Keratinocyte (primary cell): ENCODE data around the gene LAMA3. TPM values are rescaled to one million over a fixed set of nuclear protein-coding genes. Genes with fewer than 3 reads are reported as not detected.

Source experiments
- DNase-seq: peaks from one replicate; pipeline ENCODE4 v3.0.0-alpha.2; 2011; ENCODE audit warnings: low read depth, missing footprints, low spot score
- FAIRE-seq: peaks from 2 replicates; lab custom pipeline; 2011; peaks lifted over from hg19 to GRCh38; lab: Jason Lieb, UNC
- H2AFZ ChIP-seq: 2 replicates; pipeline ENCODE4 v1.6.0; 2012; ENCODE audit warnings: low read length, control low read depth, inconsistent platforms; ENCODE audit not compliant: control insufficient read depth
- H3K27ac ChIP-seq: 2 replicates; pipeline ENCODE4 v1.5.1; 2011; ENCODE audit warnings: low read length; ENCODE audit not compliant: control insufficient read depth, insufficient read depth
- H3K27me3 ChIP-seq: 3 replicates; pipeline ENCODE4 v1.6.0; 2011; ENCODE audit warnings: low read length; ENCODE audit not compliant: control insufficient read depth, insufficient read depth; ENCODE audit errors: extremely low read depth
- H3K36me3 ChIP-seq, 2 experiments: 2 replicates in 1 of 2; 3 replicates in 1 of 2; pipeline ENCODE4 v1.5.1; 2011; ENCODE audit warnings: low read length in 2 of 2, mild to moderate bottlenecking in 1 of 2; ENCODE audit not compliant: control insufficient read depth in 2 of 2, insufficient read depth in 2 of 2; ENCODE audit errors: extremely low read depth in 1 of 2
- H3K4me1 ChIP-seq: 3 replicates; pipeline ENCODE4 v1.5.1; 2011; ENCODE audit warnings: low read length; ENCODE audit not compliant: control insufficient read depth, insufficient read depth; ENCODE audit errors: extremely low read depth
- H3K4me2 ChIP-seq: 3 replicates; pipeline ENCODE4 v1.6.0; 2011; ENCODE audit warnings: low read depth, low read length; ENCODE audit not compliant: control insufficient read depth, insufficient read depth; ENCODE audit errors: extremely low read depth
- H3K4me3 ChIP-seq, 3 experiments: fragments of 200-600 bp in 1 of 3; sonication (generic) in 1 of 3; 2 replicates in 2 of 3; 3 replicates in 1 of 3; pipeline ENCODE4 v1.5.1; 2011 to 2016; ENCODE audit warnings: low read length in 3 of 3, mild to moderate bottlenecking in 3 of 3, control low read depth in 2 of 3, inconsistent platforms in 1 of 3, low read depth in 1 of 3, mixed read lengths in 1 of 3, mixed run types in 1 of 3, moderate library complexity in 1 of 3; ENCODE audit not compliant: control insufficient read depth in 2 of 3, insufficient read depth in 2 of 3; ENCODE audit errors: extremely low read depth in 1 of 3
- H3K79me2 ChIP-seq: 2 replicates; pipeline ENCODE4 v1.6.0; 2012; ENCODE audit warnings: low read length; ENCODE audit not compliant: control insufficient read depth, insufficient read depth
- H3K9ac ChIP-seq: 3 replicates; pipeline ENCODE4 v1.6.0; 2011; ENCODE audit warnings: low read length; ENCODE audit not compliant: control insufficient read depth, insufficient read depth; ENCODE audit errors: extremely low read depth
- H3K9me1 ChIP-seq: 3 replicates; pipeline ENCODE4 v1.6.0; 2011; ENCODE audit warnings: low read length; ENCODE audit not compliant: control insufficient read depth, insufficient read depth; ENCODE audit errors: extremely low read depth
- H3K9me3 ChIP-seq: 2 replicates; pipeline ENCODE4 v1.5.1; 2012; ENCODE audit warnings: low read depth, low read length; ENCODE audit not compliant: control insufficient read depth
- H4K20me1 ChIP-seq: 3 replicates; pipeline ENCODE4 v1.6.0; 2011; ENCODE audit warnings: low read length; ENCODE audit not compliant: control insufficient read depth, insufficient read depth; ENCODE audit errors: extremely low read depth
- CTCF ChIP-seq, 3 experiments: IDR thresholded peaks in 1 of 3; conservative IDR thresholded peaks in 1 of 3; optimal IDR thresholded peaks in 1 of 3; 2 replicates in 2 of 3; 3 replicates in 1 of 3; pipeline versions ENCODE3 to v1.5.1; 2011; ENCODE audit warnings: low read length in 3 of 3, mild to moderate bottlenecking in 3 of 3, moderate library complexity in 2 of 3, control low read depth in 1 of 3, inconsistent platforms in 1 of 3; ENCODE audit not compliant: insufficient read depth in 2 of 3; ENCODE audit errors: extremely low read depth in 1 of 3
- EZH2 ChIP-seq: IDR thresholded peaks from one replicate; pipeline ENCODE4 v1.6.1; 2012; ENCODE audit warnings: inconsistent platforms, mild to moderate bottlenecking, low read length, moderate library complexity
- dilution Hi-C: fragments of 300-500 bp; cut with MboI; formaldehyde crosslinking; loops from one replicate; pipeline ENCODE4 v1.7.0; 2020; ENCODE audit warnings: low sequenced_read_pairs; ENCODE audit not compliant: extremely low pct_ligation_motif_present
- polyA plus RNA-seq, 5 experiments: library from polyadenylated mRNA; depleted of rRNA in 3 of 5; stranded (reverse) in 3 of 5; stranded (forward) in 1 of 5; unstranded in 1 of 5; fragments of >200 nt; gene quantifications; 1 replicate in 1 of 5; 2 replicates in 3 of 5; 3 replicates in 1 of 5; pipeline versions ENCODE4 v1.2.1 to v1.2.3, GENCODE V29; 2011 to 2012; ENCODE audit warnings: missing spikeins in 2 of 5, low read depth in 1 of 5, low replicate concordance in 1 of 5

LAMA3 gene
- polyA plus RNA-seq, 1 donor (not counting 4 experiments of a cell fraction or from before 2014, with no cell fraction given): 1,944 TPM

GRCh38 chr18:23893653-23894052 is 204.4 kb downstream of the LAMA3 start:
- dilution Hi-C loops: no loop called here
- Histone ChIP-seq H3K9ac (no peak overlapping the region), H3K9me1 (no peaks in the 10 kb centered on the region), H3K4me2 (no peak overlapping the region), H3K27me3 (no peaks in the 10 kb centered on the region), H3K79me2 (peaks cover 9% of the 10 kb centered on the region), H3K9me3 (no peaks in the 10 kb centered on the region), H3K27ac (no peak overlapping the region), H4K20me1 (peaks cover 6% of the 10 kb centered on the region), H3K36me3 (peaks cover 38 to 62% of the 10 kb centered on the region in 2 experiments), H3K4me3 (no peak overlapping the region), H3K4me1 (no peaks in the 10 kb centered on the region), H2AFZ (no peak overlapping the region)
- no peak for DNase-seq
- peak; percentile 13 for FAIRE-seq
- TF ChIP-seq CTCF (optimal IDR thresholded peaks at IDR 0.05 in 1 of 3, IDR thresholded peaks at IDR 0.05 in 1 of 3, conservative IDR thresholded peaks at IDR 0.05 in 1 of 3; ENCODE audit: extremely low read depth in 1 of 3, insufficient read depth in 2 of 3, low read length in 3 of 3): no peak
- no peak for TF ChIP-seq EZH2

DNA sequence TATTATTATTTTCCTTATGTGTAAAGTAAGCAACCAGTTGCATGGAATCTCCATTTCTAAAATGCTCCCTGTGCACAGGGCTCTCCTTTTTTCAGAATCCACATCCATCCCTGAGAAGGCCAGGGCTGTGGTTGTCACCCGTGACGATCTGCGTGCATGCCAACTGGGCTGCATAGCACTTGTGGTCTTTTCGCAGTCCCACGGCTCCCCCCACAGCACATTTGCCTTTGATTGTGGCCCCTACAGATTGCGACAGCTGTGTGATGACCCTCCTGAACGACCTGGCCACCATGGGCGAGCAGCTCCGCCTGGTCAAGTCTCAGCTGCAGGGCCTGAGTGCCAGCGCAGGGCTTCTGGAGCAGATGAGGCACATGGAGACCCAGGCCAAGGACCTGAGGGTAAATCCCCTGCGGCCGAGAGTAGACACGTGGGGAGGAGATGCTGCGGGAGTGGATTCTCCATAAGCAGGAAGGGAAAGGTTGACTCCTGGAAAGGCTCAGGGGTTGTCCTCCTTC is 205.5 kb downstream of the LAMA3 start:
- peaks cover 12% of the 10 kb centered on the region for H4K20me1 ChIP-seq
- no peaks in the 10 kb centered on the region for H3K27me3 ChIP-seq
- no peaks in the 10 kb centered on the region for H3K9me3 ChIP-seq
- no peak overlapping the region for H3K4me3 ChIP-seq
- no peak overlapping the region for H3K4me2 ChIP-seq
- no peak for DNase-seq
- dilution Hi-C loops: no loop called here
- no peak for FAIRE-seq
- no peak overlapping the region for H3K9ac ChIP-seq
- TF ChIP-seq CTCF (optimal IDR thresholded peaks at IDR 0.05 in 1 of 3, IDR thresholded peaks at IDR 0.05 in 1 of 3, conservative IDR thresholded peaks at IDR 0.05 in 1 of 3; ENCODE audit: extremely low read depth in 1 of 3, insufficient read depth in 2 of 3, low read length in 3 of 3) (no peak), EZH2 (no peak)
- H3K36me3 ChIP-seq: peaks cover 41 to 64% of the 10 kb centered on the region in 2 experiments
- H2AFZ ChIP-seq: no peak overlapping the region
- H3K9me1 ChIP-seq: no peaks in the 10 kb centered on the region
- no peaks in the 10 kb centered on the region for H3K4me1 ChIP-seq
- H3K27ac ChIP-seq: no peak overlapping the region
- peaks cover 10% of the 10 kb centered on the region for H3K79me2 ChIP-seq
